ENCODE data around the gene SLX9.

DNA sequence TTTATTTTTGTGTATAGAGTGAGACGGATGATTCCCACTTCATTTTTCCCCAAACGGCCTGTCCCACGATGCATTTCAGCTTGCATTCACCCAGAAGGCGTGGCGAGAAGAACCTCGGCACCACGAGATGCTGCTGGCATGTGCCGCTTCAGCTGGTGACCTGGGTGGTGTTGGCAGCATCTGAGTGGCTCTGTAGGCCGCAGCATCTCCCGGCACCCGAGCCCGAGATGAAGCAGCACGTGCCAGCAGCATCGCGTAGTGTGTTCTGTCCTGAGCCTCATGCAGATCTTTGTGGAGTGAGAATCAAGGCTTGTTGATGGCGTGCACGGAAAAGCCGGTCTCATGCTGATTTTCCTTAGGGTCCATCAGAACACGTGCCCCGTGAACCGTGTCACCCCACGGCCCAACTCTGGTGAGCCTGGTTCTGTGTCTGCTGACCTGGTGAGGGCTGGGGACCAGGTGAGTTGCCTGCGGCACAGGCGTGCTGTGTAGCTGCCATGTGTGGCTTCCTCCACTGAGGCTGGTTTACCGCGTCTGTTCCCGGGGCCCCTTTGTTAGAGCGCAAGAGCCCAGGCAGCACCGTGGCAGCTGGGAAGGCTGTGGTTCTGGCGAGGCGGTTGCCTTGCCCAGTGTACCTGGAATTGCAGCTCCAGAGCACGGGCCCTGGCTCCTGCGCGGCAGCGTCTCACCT lies 16.7 kb downstream of the SLX9 start:
- TF ChIP-seq POLR2A (IDR thresholded peaks at IDR 0.05; ENCODE audit: low read depth, low read length), result no peak
- TF ChIP-seq TAF1 (IDR thresholded peaks at IDR 0.05; ENCODE audit: borderline replicate concordance, low read depth, low read length), result no peak
- no peak for TF ChIP-seq POLR2AphosphoS5 (IDR thresholded peaks at IDR 0.05; ENCODE audit: low read depth, low read length)
